ENCODE data around the gene OR2G3. TPM values are rescaled to one million over a fixed set of nuclear protein-coding genes. Genes with fewer than 3 reads are reported as not detected.

The OR2G3 gene
- total RNA-seq = not detected

DNA sequence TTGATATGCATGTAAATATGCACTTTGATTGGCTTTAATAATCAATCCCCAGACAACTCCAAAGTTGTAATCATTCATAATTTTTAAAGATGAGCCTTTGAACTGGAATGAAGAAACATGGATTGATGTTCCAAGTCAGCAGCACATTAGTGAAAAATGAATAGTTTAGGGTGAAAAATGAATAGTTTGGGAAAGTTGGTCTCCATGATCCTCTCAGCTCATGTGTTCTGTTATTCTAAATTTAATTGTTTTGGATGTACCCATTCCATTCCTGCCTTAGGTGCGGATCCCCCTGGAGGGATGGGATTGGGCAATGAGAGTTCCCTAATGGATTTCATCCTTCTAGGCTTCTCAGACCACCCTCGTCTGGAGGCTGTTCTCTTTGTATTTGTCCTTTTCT lies at the start of gene OR2G3:
OR2G3 (plus strand) TSS at position 301 of the 400 bp plus-strand sequence; CDS start at position 301, 0 bp downstream.
- 73 to 74% methylated on average over 2 of the region's 2 CpGs for WGBS, 2 donors
- H3K4me3 ChIP-seq = no peak within 1 kb of the TSS

GRCh38 chr1:247557926-247558674 lies 47.3 kb upstream of the OR2G3 start:
- Histone ChIP-seq H3K27me3 (no peaks in the 10 kb centered on the region), H3K4me3 (no peak overlapping the region), H3K4me1 (no peaks in the 10 kb centered on the region), H3K36me3 (no peaks in the 10 kb centered on the region), H3K9me3 (no peaks in the 10 kb centered on the region), H3K27ac (no peak overlapping the region)
- DNase-seq (ENCODE audit: low spot score in 2 of 2) = no peak
- WGBS, 2 donors = 63 to 69% methylated on average over 2 of the region's 2 CpGs
- TF ChIP-seq POLR2A (IDR thresholded peaks at IDR 0.05) = no peak
- TF ChIP-seq, protein P1, sequence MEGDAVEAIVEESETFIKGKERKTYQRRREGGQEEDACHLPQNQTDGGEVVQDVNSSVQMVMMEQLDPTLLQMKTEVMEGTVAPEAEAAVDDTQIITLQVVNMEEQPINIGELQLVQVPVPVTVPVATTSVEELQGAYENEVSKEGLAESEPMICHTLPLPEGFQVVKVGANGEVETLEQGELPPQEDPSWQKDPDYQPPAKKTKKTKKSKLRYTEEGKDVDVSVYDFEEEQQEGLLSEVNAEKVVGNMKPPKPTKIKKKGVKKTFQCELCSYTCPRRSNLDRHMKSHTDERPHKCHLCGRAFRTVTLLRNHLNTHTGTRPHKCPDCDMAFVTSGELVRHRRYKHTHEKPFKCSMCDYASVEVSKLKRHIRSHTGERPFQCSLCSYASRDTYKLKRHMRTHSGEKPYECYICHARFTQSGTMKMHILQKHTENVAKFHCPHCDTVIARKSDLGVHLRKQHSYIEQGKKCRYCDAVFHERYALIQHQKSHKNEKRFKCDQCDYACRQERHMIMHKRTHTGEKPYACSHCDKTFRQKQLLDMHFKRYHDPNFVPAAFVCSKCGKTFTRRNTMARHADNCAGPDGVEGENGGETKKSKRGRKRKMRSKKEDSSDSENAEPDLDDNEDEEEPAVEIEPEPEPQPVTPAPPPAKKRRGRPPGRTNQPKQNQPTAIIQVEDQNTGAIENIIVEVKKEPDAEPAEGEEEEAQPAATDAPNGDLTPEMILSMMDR (IDR thresholded peaks at IDR 0.05) = no peak

More for the DNA sequence above, at the start of gene OR2G3:
- H3K9me3 ChIP-seq = no peaks in the 10 kb centered on the region
- no peak within 1 kb of the TSS for H3K27ac ChIP-seq
- H3K36me3 ChIP-seq = no peaks in the 10 kb centered on the region
- DNase-seq (ENCODE audit: low spot score in 2 of 2) = no peak
- TF ChIP-seq, protein P1 (IDR thresholded peaks at IDR 0.05) = no peak
- no peaks in the 10 kb centered on the region for H3K4me1 ChIP-seq
- H3K27me3 ChIP-seq = no peaks in the 10 kb centered on the region

DNA sequence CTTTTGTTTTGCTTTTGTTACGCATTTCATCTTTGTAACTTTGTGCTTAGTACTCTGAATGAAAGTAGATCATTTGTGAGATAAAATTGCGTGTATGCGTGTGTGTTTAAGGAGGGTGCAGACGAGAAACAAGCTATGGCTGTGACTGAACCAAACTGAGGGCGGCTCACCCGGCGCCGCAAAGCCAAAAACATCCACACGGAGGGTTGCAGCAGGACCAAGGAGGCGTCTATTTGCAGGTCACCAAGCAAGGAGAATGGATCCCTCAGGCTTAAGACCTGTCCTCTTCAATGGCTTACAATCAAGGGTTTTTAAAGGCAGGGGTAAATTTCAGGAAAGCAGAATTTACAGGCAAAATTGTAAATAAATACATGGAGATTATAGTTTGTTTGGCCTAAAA lies 43.7 kb upstream of the OR2G3 start:
- Histone ChIP-seq H3K4me3 (no peak overlapping the region), H3K9me3 (no peaks in the 10 kb centered on the region), H3K27me3 (no peaks in the 10 kb centered on the region), H3K27ac (no peak overlapping the region), H3K36me3 (no peaks in the 10 kb centered on the region), H3K4me1 (no peaks in the 10 kb centered on the region)
- TF ChIP-seq EP300 (IDR thresholded peaks at IDR 0.05) (no peak), POLR2A (IDR thresholded peaks at IDR 0.05) (no peak)
- DNase-seq (ENCODE audit: low spot score in 2 of 2) = no peak
- WGBS, 2 donors = 75% methylated on average over 10 of the region's 10 CpGs

DNA sequence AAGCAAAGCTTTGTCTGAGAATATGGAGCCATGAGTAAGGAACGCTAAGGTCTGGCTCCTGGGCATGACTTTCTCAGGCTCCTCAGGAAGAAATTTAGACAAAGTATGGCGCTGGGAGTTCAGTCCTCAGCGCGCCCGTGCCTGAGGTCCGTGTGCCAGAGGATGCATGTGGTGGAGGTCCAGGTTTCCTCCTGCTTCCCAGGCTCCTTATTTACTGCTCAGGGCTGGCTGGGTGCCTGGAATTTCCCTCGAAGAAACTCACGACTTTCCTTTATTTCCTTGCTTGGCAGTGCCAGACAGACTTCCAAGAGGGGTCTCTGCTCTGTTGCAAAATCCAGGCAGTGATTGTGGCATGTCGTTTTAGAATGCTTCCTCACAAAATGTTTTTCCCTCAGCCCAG lies 43.2 kb upstream of the OR2G3 start:
- H3K27me3 ChIP-seq = no peaks in the 10 kb centered on the region
- H3K36me3 ChIP-seq = no peaks in the 10 kb centered on the region
- TF ChIP-seq, protein P1 (IDR thresholded peaks at IDR 0.05) = no peak
- TF ChIP-seq POLR2A (IDR thresholded peaks at IDR 0.05) (no peak), EP300 (IDR thresholded peaks at IDR 0.05) (no peak)
- no peak overlapping the region for H3K27ac ChIP-seq
- WGBS, 2 donors = 61 to 69% methylated on average over 9 of the region's 9 CpGs
- no peak for DNase-seq (ENCODE audit: low spot score in 2 of 2)
- H3K9me3 ChIP-seq = no peaks in the 10 kb centered on the region
- H3K4me3 ChIP-seq = no peak overlapping the region
- H3K4me1 ChIP-seq = no peaks in the 10 kb centered on the region

GRCh38 chr1:247574236-247574635 lies 31.1 kb upstream of the OR2G3 start:
- H3K9me3 ChIP-seq = peaks cover 0 to 7% (median 0%) of the 10 kb centered on the region in 4 donors
- no peak overlapping the region for H3K4me3 ChIP-seq
- TF ChIP-seq, protein P1 (IDR thresholded peaks at IDR 0.05) = no peak
- TF ChIP-seq EP300 (IDR thresholded peaks at IDR 0.05) (no peak), POLR2A (IDR thresholded peaks at IDR 0.05) (no peak)
- WGBS, 2 donors = 62 to 70% methylated on average over 1 of the region's 1 CpG
- no peak for DNase-seq (ENCODE audit: low spot score in 2 of 2)
- no peaks in the 10 kb centered on the region for H3K36me3 ChIP-seq
- H3K27me3 ChIP-seq = no peaks in the 10 kb centered on the region
- no peak overlapping the region for H3K27ac ChIP-seq
- no peaks in the 10 kb centered on the region for H3K4me1 ChIP-seq
